ENCODE results near the gene GPRASP2. TPM values are rescaled to one million over a fixed set of nuclear protein-coding genes. Genes with fewer than 3 reads are reported as not detected.
A peak's percentile ranks its signal among the peaks of the same experiment; 100 is the strongest.
"Not testable (repeated sequence)": the region's sequence is repeated elsewhere in the genome, so short reads cannot be mapped to it uniquely, and the experiment has no call there.

GPRASP2 gene
- polyA plus RNA-seq: 19.3 TPM
- long read RNA-seq, donor 1, partial matches to known transcripts: 0 of 1 reads
- long read RNA-seq, donor 1, other reads (novel, unspliced or antisense): 0 of 1 reads
- long read RNA-seq, donor 2, partial matches to known transcripts: 0 of 1 reads
- long read RNA-seq, donor 2, other reads (novel, unspliced or antisense): 0 of 1 reads
- long read RNA-seq, donor 3: 0 reads
- long read RNA-seq, donor 4: 0 reads
- long read RNA-seq, donor 5, partial matches to known transcripts: 0 of 1 reads
- long read RNA-seq, donor 5, other reads (novel, unspliced or antisense): 0 of 1 reads
- long read RNA-seq, donor 6: 0 reads
- long read RNA-seq, donor 7, transcript GPRASP2-202 (5 exons, 581 nt): major isoform, 5 of 5 reads
- long read RNA-seq, donor 7, partial matches to known transcripts: 0 of 5 reads
- long read RNA-seq, donor 7, other reads (novel, unspliced or antisense): 0 of 5 reads
- long read RNA-seq, donor 8, partial matches to known transcripts: 0 of 1 reads
- long read RNA-seq, donor 8, other reads (novel, unspliced or antisense): 0 of 1 reads
- long read RNA-seq, donor 9, partial matches to known transcripts: 0 of 3 reads
- long read RNA-seq, donor 9, other reads (novel, unspliced or antisense): 0 of 3 reads
- long read RNA-seq, donor 10, partial matches to known transcripts: 0 of 2 reads
- long read RNA-seq, donor 10, other reads (novel, unspliced or antisense): 0 of 2 reads
- long read RNA-seq, donor 11, partial matches to known transcripts: 0 of 2 reads
- long read RNA-seq, donor 11, other reads (novel, unspliced or antisense): 0 of 2 reads

DNA sequence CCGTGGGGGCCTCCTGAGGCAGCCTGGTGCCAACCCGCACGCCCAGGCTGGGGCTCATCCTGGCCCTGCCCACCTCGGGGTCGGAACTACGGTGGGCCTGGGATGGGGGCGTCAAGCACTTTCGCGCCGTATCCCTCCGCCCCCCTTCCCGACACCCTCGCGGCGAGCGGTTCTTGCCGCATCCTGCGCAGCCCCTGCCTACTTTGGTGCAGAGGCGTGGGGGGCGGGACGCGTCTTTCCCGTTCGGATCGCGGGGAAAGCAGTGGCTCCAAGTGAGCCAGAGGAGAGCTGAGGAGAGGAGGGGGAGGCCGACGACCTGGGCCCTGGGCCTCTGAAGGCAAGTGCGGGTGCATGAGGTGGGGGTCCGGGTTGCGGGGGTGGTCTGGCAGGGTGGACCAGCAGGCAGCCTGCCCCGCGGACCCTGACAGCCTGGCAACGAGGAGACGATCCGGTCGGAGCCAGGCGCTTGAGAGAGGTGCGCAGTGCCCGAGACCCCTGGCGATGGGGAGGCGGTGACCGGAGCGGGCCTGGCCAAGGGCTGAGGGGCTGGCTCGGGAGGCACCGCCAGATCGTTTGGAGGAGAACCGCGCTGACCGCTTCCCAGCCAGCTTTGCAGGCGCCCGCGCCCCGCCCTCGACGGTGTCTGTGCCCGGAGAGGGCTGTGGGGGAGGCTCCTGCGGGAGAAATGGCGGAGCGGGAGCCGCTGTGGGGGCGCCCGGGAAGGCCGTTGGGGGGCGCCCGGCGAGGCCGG, at the start of gene GPRASP2:
GPRASP2 (plus strand) TSS at position 233 of the 751 bp plus-strand sequence. CDS start 2,422 bp downstream, outside the sequence.
- no peaks in the 10 kb centered on the region for H3K9me3 ChIP-seq (ENCODE audit: control insufficient read depth, low read depth, low read length)
- H3K4me3 ChIP-seq (ENCODE audit: low read length): peak within 1 kb of the TSS; percentile 85
- peaks cover 6% of the 10 kb centered on the region for H3K27me3 ChIP-seq (ENCODE audit: control insufficient read depth, insufficient read depth, low read length)
- peak within 1 kb of the TSS; percentile 71 for H3K27ac ChIP-seq (ENCODE audit: low read length)
- peak; percentile 29 to 55 for DNase-seq
- H3K36me3 ChIP-seq (ENCODE audit: control insufficient read depth, insufficient read depth, low read length): no peaks in the 10 kb centered on the region
- WGBS (ENCODE audit: insufficient coverage, low lambda C conversion rate): no CpG with 5 or more reads among the region's 68 CpGs
- H3K4me1 ChIP-seq (ENCODE audit: control insufficient read depth, insufficient read depth, low read length): peaks cover 2% of the 10 kb centered on the region

GRCh38 chrX:102663820-102664219, 48.4 kb upstream of the GPRASP2 start:
- H3K27me3 ChIP-seq (ENCODE audit: control insufficient read depth, insufficient read depth, low read length); H3K4me3 ChIP-seq (ENCODE audit: low read length); DNase-seq; H3K9me3 ChIP-seq (ENCODE audit: control insufficient read depth, low read depth, low read length); H3K36me3 ChIP-seq (ENCODE audit: control insufficient read depth, insufficient read depth, low read length); H3K27ac ChIP-seq (ENCODE audit: low read length); H3K4me1 ChIP-seq (ENCODE audit: control insufficient read depth, insufficient read depth, low read length): not testable (repeated sequence)
- no CpG with 5 or more reads among the region's 4 CpGs for WGBS (ENCODE audit: insufficient coverage, low lambda C conversion rate)

- not testable (repeated sequence) for H3K4me1 ChIP-seq (ENCODE audit: control insufficient read depth, insufficient read depth, low read length); H3K27me3 ChIP-seq (ENCODE audit: control insufficient read depth, insufficient read depth, low read length); H3K36me3 ChIP-seq (ENCODE audit: control insufficient read depth, insufficient read depth, low read length); H3K4me3 ChIP-seq (ENCODE audit: low read length); H3K27ac ChIP-seq (ENCODE audit: low read length); H3K9me3 ChIP-seq (ENCODE audit: control insufficient read depth, low read depth, low read length); DNase-seq
- WGBS (ENCODE audit: insufficient coverage, low lambda C conversion rate): no CpG with 5 or more reads among the region's 1 CpG
These were observed 45.2 kb upstream of the GPRASP2 start for GRCh38 chrX:102667034-102667433.

- no peaks in the 10 kb centered on the region for H3K9me3 ChIP-seq (ENCODE audit: control insufficient read depth, low read depth, low read length)
- no peaks in the 10 kb centered on the region for H3K4me1 ChIP-seq (ENCODE audit: control insufficient read depth, insufficient read depth, low read length)
- no peak overlapping the region for H3K4me3 ChIP-seq (ENCODE audit: low read length)
- no CpG with 5 or more reads among the region's 4 CpGs for WGBS (ENCODE audit: insufficient coverage, low lambda C conversion rate)
- H3K36me3 ChIP-seq (ENCODE audit: control insufficient read depth, insufficient read depth, low read length): no peaks in the 10 kb centered on the region
- H3K27me3 ChIP-seq (ENCODE audit: control insufficient read depth, insufficient read depth, low read length): no peaks in the 10 kb centered on the region
- no peak for DNase-seq
- no peak overlapping the region for H3K27ac ChIP-seq (ENCODE audit: low read length)
These were observed 42.7 kb upstream of the GPRASP2 start for GRCh38 chrX:102669526-102669925.

- no peak for DNase-seq
- Histone ChIP-seq H3K4me3 (ENCODE audit: low read length) (no peak overlapping the region), H3K36me3 (ENCODE audit: control insufficient read depth, insufficient read depth, low read length) (no peaks in the 10 kb centered on the region), H3K27me3 (ENCODE audit: control insufficient read depth, insufficient read depth, low read length) (no peaks in the 10 kb centered on the region), H3K27ac (ENCODE audit: low read length) (no peak overlapping the region), H3K9me3 (ENCODE audit: control insufficient read depth, low read depth, low read length) (no peaks in the 10 kb centered on the region), H3K4me1 (ENCODE audit: control insufficient read depth, insufficient read depth, low read length) (no peaks in the 10 kb centered on the region)
- no CpG with 5 or more reads among the region's 3 CpGs for WGBS (ENCODE audit: insufficient coverage, low lambda C conversion rate)
These were observed 39.4 kb upstream of the GPRASP2 start for GRCh38 chrX:102672856-102673255.

DNA sequence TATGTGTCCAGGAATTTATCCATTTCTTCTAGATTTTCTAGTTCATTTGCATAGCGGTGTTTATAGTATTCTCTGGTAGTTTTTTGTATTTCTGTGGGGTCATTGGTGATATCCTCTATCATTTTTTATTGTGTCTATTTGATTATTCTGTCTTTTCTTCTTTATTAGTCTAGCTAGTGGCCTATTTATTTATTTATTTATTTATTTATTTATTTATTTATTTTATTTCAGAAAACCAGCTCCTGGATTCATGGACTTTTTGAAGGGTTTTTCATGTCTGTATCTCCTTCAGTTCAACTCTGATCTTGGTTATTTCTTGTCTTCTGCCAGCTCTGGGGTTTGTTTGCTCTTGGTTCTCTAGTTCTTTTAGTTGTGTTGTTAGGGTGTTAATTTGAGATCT, 34.8 kb upstream of the GPRASP2 start:
- WGBS (ENCODE audit: insufficient coverage, low lambda C conversion rate): no CpG with 5 or more reads among the region's 1 CpG

DNA sequence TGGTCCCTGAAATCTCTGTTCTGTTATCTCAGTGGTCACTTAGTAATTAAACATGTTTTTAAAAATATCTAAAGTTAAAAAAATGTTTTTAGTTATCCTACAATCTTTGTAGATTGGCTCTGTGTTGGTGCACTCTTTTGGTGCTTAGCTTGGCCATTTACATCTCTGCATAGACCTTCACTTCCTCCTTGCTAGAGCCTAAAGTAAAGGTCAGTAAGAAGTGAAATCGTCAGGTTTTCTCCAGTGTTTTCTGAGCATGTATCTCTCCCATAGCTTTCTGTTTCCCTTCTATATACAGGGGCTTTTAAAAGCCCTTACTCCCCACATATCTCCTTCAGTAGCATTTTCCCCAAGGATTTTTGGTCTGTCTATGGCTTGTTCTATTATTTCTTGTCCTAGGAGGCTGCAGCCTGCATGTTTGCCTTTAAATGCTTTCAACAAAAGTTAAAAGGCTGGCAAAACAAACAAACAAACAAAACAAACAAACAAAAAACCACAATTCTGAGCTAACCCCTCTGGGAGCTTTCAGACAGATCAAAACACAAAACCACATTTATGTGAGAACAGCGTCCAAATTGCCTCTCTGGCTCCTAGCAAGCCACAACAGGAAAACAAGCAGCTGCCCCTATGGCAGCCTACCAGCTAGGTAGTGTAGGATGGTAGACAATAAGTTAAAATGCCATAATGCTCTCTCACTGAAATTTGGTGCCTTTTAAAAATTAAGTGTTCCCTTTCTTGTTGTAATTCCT, 27.3 kb upstream of the GPRASP2 start:
- H3K4me3 ChIP-seq (ENCODE audit: low read length): no peak overlapping the region
- H3K27me3 ChIP-seq (ENCODE audit: control insufficient read depth, insufficient read depth, low read length): no peaks in the 10 kb centered on the region
- WGBS (ENCODE audit: insufficient coverage, low lambda C conversion rate): no CpG with 5 or more reads among the region's 2 CpGs
- H3K9me3 ChIP-seq (ENCODE audit: control insufficient read depth, low read depth, low read length): no peaks in the 10 kb centered on the region
- no peaks in the 10 kb centered on the region for H3K4me1 ChIP-seq (ENCODE audit: control insufficient read depth, insufficient read depth, low read length)
- no peak for DNase-seq
- H3K27ac ChIP-seq (ENCODE audit: low read length): no peak overlapping the region
- H3K36me3 ChIP-seq (ENCODE audit: control insufficient read depth, insufficient read depth, low read length): no peaks in the 10 kb centered on the region

More for the DNA sequence above, 34.8 kb upstream of the GPRASP2 start:
- not testable (repeated sequence) for DNase-seq; H3K4me3 ChIP-seq (ENCODE audit: low read length); H3K4me1 ChIP-seq (ENCODE audit: control insufficient read depth, insufficient read depth, low read length); H3K27me3 ChIP-seq (ENCODE audit: control insufficient read depth, insufficient read depth, low read length); H3K36me3 ChIP-seq (ENCODE audit: control insufficient read depth, insufficient read depth, low read length); H3K9me3 ChIP-seq (ENCODE audit: control insufficient read depth, low read depth, low read length); H3K27ac ChIP-seq (ENCODE audit: low read length)

DNA sequence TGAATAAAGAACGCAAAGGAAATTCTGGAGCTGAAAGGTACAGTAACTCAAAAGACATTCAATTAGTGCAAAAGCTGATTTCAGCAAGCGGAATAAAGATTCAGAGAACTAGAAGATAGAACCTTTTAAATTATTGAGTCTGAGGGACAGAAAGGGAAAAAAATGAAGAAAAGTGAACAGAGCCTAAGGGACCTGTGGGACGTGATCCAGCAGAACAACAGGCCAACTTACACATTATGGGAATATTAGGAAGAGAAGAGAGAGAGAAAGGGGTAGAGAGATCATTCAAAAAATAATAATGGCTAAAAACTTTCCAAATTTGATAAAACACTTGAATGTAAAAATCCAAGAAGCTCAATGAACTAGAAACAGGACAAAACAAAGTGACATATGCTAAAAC, 17.5 kb upstream of the GPRASP2 start:
- Histone ChIP-seq H3K4me1 (ENCODE audit: control insufficient read depth, insufficient read depth, low read length) (no peaks in the 10 kb centered on the region), H3K27ac (ENCODE audit: low read length) (no peak overlapping the region), H3K4me3 (ENCODE audit: low read length) (no peak overlapping the region), H3K36me3 (ENCODE audit: control insufficient read depth, insufficient read depth, low read length) (no peaks in the 10 kb centered on the region), H3K9me3 (ENCODE audit: control insufficient read depth, low read depth, low read length) (peaks cover 3% of the 10 kb centered on the region), H3K27me3 (ENCODE audit: control insufficient read depth, insufficient read depth, low read length) (no peaks in the 10 kb centered on the region)
- WGBS (ENCODE audit: insufficient coverage, low lambda C conversion rate): 92% methylated on average over 2 of the region's 3 CpGs
- no peak for DNase-seq

- Histone ChIP-seq H3K9me3 (ENCODE audit: control insufficient read depth, low read depth, low read length) (peaks cover 3% of the 10 kb centered on the region), H3K27ac (ENCODE audit: low read length) (no peak overlapping the region), H3K36me3 (ENCODE audit: control insufficient read depth, insufficient read depth, low read length) (no peaks in the 10 kb centered on the region), H3K4me1 (ENCODE audit: control insufficient read depth, insufficient read depth, low read length) (no peaks in the 10 kb centered on the region), H3K27me3 (ENCODE audit: control insufficient read depth, insufficient read depth, low read length) (no peaks in the 10 kb centered on the region), H3K4me3 (ENCODE audit: low read length) (no peak overlapping the region)
- DNase-seq: no peak
These were observed 15.9 kb upstream of the GPRASP2 start for GRCh38 chrX:102696306-102696705.

- no peak overlapping the region for H3K27ac ChIP-seq (ENCODE audit: low read length)
- no peaks in the 10 kb centered on the region for H3K36me3 ChIP-seq (ENCODE audit: control insufficient read depth, insufficient read depth, low read length)
- no peaks in the 10 kb centered on the region for H3K9me3 ChIP-seq (ENCODE audit: control insufficient read depth, low read depth, low read length)
- H3K4me3 ChIP-seq (ENCODE audit: low read length): no peak overlapping the region
- peak in 1 of 2 donors; percentile 11 for DNase-seq
- no peaks in the 10 kb centered on the region for H3K4me1 ChIP-seq (ENCODE audit: control insufficient read depth, insufficient read depth, low read length)
- no peaks in the 10 kb centered on the region for H3K27me3 ChIP-seq (ENCODE audit: control insufficient read depth, insufficient read depth, low read length)
These were observed 14.8 kb upstream of the GPRASP2 start for GRCh38 chrX:102697494-102697893.

Measured in large intestine (tissue), 12 donors.